GM21447 (cell line): ENCODE data around the gene KLHL22.
"Not testable (repeated sequence)": the region's sequence is repeated elsewhere in the genome, so short reads cannot be mapped to it uniquely, and the experiment has no call there.

Experiments used
- ATAC-seq: cut with Tn5 transposase; IDR thresholded peaks from one replicate; pipeline ENCODE4 v1.9.1; 2021; ENCODE audit not compliant: unreplicated experiment

The KLHL22 gene, protein sequence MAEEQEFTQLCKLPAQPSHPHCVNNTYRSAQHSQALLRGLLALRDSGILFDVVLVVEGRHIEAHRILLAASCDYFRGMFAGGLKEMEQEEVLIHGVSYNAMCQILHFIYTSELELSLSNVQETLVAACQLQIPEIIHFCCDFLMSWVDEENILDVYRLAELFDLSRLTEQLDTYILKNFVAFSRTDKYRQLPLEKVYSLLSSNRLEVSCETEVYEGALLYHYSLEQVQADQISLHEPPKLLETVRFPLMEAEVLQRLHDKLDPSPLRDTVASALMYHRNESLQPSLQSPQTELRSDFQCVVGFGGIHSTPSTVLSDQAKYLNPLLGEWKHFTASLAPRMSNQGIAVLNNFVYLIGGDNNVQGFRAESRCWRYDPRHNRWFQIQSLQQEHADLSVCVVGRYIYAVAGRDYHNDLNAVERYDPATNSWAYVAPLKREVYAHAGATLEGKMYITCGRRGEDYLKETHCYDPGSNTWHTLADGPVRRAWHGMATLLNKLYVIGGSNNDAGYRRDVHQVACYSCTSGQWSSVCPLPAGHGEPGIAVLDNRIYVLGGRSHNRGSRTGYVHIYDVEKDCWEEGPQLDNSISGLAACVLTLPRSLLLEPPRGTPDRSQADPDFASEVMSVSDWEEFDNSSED

DNA sequence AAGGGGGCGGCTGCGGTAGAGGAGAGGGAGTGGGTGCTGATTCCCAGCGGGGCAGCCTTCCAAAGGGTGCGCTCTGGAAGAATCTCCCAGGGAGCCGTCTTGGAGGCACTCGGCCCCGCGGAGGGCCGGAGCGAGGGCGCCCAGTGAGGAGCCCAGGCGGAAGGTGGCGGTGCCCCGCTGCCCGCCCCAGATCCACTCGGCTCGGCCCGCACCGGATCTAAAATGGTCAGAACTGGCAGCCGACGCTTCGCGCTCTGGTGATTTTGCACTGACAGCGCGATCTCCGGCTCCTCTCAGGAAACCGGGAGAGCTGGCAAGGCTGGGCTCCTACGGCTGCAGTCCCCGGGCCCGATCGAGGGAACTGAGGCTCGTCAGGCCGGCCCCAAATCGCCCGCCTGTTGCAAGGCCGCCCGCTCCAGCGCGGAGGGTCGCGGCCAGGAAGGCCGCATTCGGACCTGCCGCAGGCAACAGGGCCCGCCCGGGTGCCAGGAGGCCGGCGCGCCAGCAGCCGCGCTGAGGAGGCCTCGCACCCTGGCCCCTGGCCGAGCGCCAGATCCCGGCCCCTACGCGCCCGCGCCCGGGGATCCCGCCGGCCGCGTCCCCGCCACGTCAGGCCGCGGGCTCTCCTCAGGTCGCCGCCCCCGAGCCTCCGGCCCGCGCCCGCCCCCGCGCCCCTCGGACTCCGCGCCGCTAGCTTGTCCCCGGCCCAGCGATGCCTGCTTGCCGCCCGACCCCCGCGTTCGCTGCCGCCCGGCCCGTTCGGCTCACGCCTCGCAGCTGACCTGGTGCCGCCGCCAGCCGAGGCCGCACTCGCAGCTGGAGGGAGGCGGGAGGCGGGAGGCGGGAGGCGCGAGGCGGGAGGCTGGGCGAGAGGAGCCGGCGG, at the start of gene KLHL22:
Gene KLHL22, minus strand, starts transcription at position 818 of the 883 bp plus-strand sequence. CDS start 6,584 bp downstream, outside the sequence.
- ATAC-seq = peak; percentile 29

DNA sequence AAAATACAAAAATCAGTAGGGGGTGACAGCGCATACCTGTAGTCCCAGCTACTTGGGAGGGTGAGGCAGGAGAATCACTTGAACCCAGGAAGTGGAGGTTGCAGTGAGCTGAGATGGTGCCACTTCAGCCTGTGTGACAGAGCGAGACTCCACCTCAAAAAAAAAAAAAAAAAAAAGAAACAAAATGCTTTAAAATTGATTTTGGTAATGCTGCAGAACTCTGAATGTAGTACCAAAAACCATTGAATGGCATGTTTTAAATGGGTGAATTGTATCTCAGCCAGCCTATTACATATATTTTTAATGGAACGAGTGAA, 49.7 kb upstream of the KLHL22 start:
- ATAC-seq = not testable (repeated sequence)

DNA sequence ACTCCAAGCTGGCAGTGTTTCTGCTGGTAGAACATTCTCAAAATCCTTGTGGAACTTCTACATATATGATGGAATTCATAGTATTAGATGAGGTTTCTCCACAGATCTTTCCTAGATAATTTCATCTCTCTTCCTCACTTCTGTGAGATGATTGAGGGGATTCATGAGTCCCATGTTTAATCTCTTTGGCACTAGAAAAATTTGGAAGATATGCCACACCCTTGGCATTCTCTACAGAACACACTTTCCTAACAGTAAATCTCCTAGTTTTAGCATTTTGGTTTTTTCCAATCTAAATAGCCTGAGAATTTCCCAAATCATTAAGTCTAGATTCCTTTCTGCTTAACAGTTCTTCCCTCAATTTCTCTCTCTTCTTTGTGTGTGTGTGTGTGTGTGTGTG, 47.1 kb upstream of the KLHL22 start:
- ATAC-seq = no peak

DNA sequence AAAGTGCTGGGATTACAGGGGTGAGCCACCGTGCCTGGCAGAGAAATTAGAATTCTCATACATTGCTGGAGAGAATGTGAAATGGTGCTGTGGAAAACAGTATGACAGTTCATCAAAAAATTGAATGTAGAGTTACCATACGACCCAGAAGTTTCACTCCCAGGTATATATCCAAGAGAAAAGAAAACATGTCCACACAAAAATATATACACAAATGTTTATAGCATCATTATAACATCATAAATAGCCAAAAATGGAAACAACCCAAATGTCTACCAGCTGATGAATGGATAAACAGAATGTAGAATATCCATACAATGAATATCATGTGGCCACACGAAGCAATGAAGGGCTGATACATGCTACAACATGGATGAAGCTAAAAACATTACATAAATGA, 46.5 kb upstream of the KLHL22 start:
- ATAC-seq = no peak

DNA sequence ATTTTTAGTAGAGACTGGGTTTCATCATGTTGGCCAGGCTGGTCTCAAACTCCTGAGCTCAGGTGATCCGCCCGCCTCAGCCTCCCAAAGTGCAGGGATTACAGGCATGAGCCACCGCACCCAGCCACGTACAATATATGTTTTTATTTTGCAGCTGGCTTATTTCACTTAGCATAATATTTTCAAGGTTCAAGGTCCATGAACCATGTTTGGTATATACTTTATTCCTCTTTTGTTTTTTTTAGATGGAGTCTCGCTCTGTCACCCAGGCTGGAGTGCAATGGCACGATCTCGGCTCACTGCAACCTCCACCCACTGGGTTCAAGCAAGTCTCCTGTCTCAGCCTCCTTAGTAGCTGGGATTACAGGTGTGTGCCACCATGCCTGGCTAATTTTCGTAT, 43.3 kb upstream of the KLHL22 start:
- not testable (repeated sequence) for ATAC-seq

DNA sequence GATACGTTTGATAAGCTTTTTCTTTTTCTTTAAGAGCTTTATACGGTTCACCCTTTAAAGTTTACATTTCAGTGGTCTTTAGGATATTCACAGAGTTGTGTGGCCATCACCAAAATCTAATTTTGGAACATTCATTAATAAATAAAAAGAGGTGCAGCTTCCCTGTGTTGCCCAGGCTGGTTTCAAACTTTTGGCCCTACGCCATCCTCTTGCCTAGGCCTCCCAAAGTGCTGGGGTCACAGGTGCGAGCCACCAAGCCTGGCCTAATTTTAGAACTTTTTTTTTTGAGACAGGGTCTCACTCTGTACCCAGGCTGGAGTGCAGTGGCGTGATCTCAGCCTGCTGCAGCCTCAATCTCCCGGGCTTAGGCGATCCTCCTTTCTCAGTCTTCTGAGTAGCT, 42.4 kb upstream of the KLHL22 start:
- ATAC-seq = no peak

DNA sequence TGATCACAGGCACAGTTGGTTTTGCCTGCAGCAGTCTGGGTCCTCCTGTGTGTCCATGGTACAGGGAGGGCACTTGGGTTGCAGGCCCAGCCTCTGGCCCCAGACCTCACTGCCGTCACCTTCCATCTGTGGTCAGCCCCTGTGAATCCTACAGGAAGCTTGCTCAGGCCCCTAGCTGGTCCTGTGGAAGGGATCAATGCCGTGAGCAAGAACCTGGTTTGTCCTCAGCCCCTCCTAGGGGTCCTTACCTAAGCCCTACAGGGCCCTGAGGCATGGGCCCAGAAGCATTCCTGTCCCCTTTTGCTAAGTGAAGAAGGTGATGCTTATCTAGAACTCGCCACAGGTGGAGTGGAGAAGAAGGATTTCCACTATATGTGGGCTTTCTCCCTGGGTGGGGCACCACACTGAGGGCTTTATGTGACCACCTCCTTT, 41.7 kb upstream of the KLHL22 start:
- ATAC-seq = no peak

DNA sequence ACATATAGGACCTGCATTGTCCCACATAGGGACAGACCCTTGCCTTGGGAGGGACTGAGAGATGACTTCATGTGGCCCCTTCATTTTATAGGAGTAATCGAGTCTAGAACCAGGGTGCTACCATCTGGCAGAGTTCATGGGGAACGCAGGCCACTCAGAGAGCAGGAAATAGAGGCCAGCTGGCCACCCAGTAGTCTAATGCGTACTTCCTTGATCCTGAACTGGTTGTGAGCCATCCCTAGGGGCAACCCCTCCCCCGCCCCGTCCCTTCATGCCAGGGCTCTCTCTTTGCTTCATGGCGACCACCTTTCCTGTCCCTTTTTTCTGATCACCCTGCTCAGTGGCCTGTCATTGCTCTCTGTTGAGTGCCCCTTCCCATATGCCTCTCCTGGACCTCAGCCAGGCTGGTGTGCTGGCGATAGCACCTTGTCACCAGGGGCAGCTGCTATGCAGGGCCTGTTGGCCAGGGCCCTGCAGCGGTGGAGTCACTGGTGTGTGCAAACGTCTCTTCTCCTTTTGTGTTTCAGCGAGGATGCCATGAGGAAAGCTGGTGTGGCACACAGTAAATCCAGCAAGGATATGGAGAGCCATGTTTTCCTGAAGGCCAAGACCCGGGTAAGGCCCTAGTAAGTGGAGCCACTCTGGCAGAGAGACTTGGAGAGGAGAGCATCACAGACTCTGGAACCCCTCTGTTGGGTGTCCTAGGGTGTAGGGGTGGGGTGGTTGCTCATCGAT, 41.2 kb upstream of the KLHL22 start:
- ATAC-seq = no peak

DNA sequence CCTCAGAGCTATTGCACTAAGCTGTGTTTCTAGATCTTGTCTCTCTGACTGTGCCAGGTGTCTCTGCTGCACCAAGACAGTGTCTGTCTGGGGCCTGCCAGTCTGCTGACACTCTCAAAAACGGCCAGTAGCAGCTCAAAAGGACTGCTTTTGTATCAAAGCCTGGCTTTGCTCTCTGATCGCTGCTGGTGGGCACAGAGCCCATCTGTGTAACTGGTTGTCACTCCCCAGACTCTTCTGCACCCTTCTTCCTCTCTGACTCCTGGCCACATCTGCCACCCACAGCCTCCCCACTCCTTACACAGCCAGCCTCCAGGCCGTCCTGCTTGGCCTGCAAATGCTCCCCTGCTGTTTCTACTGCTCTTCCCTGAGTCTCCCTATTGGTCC, 38.3 kb upstream of the KLHL22 start:
- ATAC-seq = no peak

DNA sequence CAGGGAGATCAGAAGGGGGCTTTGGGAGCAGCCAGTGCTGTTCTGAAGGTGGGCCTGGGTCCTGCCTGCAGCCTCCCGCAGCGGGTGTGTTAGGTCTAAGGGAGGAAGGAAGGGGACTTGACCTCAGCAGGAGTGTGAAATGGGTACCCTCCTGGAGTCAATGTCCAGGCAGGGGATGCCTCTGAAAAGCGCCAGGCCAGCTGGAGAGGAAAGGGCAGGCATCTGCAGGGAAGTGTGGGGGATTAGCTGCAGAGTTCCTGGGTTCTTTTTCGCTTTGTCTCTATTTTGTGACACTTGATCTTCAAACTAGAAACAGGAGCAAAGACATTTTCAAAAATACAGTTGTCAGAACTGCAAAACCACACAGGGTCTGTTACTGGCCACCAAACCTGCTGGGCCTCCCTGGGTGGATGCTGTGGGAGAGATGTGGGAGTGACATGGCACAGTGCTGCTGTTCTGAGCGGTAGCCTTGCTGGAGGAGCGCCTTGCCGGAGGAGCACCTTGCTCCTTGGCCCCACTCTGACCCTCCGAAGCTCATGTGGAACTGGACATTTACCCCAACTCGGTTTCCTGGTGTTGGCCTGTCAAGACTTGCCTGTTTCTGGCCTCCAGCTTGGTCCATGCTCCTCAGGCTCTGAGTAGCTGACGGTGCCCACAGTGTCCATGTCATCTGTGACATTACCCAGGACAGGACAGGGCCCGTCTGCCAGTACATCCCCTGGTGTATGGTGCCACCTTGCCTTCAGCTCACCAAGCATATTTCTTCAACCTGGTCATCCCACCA, 37.7 kb upstream of the KLHL22 start:
- no peak for ATAC-seq

DNA sequence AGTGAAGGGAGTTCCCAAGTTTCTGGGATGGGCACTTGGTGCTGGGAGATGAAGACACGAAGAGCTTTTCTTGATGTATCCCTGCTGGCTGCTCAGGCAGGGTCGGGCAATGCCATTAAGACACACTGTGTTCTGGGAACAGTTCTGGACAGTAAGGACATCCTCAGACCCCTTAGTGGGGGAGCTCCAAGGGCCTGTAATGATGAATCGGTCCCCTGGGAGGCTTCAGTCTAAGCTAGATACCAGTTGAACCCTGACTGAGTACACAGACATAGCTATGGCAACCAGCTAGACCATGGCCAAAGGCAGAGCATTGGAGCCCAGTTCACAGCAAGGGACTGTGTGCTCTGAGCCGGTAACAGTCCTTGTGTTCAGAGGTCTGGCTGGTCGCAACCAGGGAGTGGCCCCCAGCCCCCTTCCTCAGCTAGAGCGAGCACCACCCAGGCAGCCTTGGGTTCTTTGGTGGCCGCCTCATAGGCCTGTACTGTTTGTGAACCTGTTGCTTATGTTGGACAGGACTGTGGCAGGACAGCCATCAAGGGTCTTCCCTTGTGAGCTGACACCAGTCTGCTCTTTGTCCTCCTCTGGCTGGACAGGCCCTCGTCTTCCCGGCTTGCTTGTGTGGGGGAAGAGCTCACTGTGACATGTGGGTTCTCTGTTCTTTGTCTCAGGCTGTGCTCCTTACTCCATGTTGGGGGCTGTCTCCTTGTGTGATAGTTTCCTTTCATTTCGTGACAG, 36.8 kb upstream of the KLHL22 start:
- no peak for ATAC-seq

DNA sequence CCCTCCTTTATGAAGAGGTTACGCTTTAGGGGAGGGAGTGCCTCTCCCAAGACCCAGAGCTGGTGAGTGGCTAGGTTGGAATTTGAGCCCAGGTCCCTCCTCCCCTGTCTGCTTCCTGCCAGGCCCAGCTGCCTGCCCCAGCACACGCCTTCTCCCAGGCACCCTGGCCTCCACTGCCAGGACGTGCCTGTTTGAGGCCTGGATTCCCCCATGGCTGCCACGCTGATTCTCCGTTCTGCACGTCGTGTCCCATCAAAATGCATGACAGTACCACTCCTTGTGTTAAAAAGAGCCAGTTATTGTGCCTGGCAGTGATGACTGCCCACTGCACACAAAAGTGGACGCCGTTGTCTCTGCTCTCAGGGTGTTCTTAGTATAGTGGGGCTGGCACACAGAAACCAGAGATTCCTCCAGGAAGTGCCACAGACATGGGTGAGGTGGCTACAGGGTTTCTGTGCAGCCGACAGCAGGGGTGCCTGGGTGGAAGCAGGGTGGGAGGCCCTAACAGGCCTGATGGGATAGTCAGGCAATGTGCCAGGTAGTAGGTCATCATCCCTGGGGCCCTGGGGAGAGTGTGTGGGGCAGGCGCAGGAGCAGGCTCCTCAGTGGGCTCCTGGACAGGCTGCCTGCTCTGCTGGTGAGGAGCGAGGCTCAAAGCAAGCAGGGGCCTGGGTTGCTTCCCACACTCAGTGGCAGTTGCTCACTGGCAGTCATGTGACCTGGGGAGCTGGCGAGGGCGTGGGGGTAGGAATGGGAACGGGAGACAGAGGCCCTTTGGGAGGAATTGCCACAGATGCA, 36.0 kb upstream of the KLHL22 start:
- ATAC-seq = no peak

DNA sequence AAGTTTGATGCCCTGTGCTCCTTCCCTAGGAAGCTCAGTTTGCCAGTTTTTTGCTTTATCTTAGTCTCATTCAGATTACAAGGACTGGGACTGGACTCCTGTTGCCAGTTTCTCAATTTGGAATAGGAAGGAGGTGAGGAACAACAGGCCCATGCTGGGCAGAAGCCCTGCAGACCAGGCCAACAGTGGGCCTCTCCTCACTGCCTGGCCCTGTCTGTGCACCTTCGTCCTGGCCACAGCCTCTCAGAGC, 35.5 kb upstream of the KLHL22 start:
- no peak for ATAC-seq

DNA sequence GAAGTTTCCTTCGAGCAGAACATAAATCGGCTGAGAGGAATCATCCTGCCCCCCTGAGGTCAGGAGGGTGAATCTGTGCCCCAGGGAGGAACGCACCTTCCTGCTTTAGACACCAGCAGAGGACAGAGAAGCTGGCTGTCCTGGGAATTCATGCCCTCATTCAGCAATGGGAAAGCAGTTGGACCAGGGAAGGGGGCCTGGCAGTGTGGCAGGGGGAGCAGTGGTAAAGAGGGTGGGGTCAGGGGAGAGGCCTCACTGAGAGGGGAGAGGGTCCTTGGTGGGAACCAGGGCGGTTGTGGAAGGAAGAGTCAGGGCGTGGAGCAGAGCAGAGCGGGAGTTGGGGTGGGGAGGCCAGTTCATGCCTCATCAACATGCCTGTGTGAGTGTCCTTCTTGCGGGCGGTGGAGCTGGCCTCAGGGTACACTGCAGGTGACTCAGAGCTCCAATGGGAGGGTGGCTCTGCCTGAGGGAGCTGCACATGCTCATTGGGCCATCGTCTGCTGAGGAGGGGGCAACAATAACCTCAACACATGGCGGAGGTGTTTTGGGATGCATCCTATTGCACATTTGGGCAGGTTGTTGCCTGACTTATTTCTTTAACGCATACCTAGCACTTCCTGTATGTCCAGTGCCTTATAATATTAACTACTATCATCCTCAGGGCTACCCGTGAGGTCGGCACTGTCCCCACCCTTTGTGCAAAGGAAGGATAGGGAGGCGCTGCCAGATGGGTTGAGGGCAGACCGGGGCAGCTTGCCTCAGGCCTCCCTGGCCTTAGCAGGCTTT, 35.0 kb upstream of the KLHL22 start:
- no peak for ATAC-seq

DNA sequence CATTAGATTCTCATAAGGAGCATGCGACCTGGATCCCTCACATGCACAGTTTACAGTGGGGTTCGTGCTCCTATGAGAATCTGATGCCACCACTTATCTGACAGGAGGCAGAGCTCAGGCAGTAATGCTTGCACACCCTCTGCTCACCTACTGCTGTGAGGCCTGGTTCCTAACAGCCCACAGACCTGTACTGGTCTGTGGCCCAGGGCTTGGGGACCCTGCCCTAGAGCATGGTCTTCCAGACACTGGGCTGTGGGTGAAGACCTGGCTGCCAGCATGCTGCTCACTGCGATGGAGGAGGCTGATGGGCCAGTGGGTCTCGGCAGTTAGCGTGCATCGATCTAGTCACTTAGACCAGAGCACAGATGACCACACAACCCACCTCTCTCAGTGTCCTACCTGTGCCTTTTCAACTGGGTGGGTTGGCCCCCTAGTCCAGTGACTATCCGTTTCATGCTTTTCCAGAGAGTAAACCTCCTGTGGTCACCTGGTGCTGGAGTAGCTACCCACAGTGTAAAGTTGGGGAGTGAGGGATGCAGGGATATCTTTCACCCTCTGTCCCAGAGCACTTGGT, 32.9 kb upstream of the KLHL22 start:
- no peak for ATAC-seq

DNA sequence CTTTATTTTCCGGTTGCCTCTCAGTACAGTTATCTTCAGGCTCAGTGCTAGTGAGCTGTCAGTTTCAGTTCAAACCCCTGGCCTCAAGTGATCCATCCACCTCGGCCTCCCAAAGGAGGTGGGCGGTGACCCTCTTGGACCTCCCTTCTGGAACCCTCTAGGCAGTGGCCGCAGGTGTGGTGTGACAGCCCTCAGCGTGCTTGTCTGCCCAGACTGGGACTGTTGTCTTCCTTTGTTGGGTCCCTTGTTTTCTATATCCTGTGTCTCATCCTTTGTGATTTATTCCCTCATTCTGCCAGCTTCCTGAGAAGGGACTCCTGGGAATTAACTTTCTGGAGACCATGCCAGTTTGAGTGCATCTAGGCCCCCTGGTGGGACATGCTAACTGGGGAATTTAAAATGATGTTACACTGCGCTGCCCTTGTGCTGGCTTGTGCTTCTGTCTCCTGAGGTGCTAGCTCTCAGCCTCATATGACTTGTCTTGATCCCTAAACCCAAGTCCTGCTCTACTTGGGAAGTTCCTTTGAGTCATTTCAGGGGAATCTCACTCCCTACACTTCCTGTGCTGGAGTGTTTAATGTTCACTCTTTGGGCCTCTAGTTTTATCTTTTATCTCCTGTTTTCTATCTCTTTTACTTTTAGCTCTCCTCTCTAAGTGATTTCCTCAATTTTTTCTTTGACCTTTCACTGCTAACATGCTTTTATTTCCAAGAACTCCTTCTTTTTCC, 31.2 kb upstream of the KLHL22 start:
- ATAC-seq = no peak

DNA sequence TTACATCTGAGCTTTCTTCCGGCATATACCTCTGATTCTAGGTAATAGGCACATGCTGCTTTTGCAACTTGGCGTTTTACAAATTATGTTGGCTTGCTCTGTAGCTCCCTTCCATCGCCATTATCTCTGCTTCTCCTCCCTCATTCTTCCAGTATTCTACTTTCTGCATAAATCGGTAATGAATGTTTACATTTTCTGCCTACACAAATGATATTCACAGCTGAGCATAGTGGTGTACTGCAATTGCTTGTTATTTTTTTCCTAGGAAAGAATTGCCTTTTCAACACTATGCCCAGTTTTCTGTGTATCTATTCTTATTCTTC, 30.7 kb upstream of the KLHL22 start:
- ATAC-seq = no peak

DNA sequence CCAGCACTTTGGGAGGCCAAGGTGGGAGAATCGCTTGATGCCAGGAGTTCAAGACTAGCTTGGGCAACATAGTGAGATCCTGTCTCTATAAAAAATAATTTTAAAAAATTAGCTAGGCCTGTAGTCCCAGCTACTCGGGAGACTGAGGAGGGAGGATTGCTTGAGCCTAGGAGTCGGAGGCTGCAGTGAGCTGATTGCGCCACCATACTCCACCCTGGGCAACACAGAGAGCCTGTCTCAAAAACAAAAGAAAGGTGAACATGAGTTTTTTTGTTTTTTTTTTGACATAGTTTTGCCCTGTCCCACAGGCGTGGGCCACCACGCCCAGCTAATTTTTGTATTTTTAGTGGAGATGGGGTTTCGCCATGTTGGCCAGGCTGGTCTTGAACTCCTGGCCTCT, 29.5 kb upstream of the KLHL22 start:
- no peak for ATAC-seq
